Activated CD8-positive, alpha-beta memory T cell treated with anti-CD3 and anti-CD28 coated beads for 1 hour (primary cell): ENCODE results near the gene DIAPH1.

Experiments used
- DNase-seq, 2 donors: peaks; one replicate each; pipeline ENCODE4 v3.0.0-alpha.2; 2020; ENCODE audit warnings: low read depth in 1 of 2; ENCODE audit errors: extremely low read depth in 1 of 2

DIAPH1 gene

GRCh38 chr5:141565826-141566570 is 52.8 kb downstream of the DIAPH1 start:
- DNase-seq = no peak

GRCh38 chr5:141564216-141564692 is 54.5 kb downstream of the DIAPH1 start:
- DNase-seq = peak; percentile 11 to 47

- no peak for DNase-seq
These were observed 57.9 kb downstream of the DIAPH1 start for GRCh38 chr5:141560725-141561483.

GRCh38 chr5:141560151-141560550 is 58.6 kb downstream of the DIAPH1 start:
- DNase-seq = no peak

- DNase-seq = no peak
These were observed 59.3 kb downstream of the DIAPH1 start for GRCh38 chr5:141559461-141559860.

GRCh38 chr5:141558150-141558549 is 60.6 kb downstream of the DIAPH1 start:
- DNase-seq = no peak

GRCh38 chr5:141557681-141558136 is 61.1 kb downstream of the DIAPH1 start:
- peak; percentile 38 to 63 for DNase-seq

GRCh38 chr5:141547921-141548320 is 70.9 kb downstream of the DIAPH1 start:
- DNase-seq = no peak

- no peak for DNase-seq
These were observed 71.3 kb downstream of the DIAPH1 start for GRCh38 chr5:141547488-141547887.

- no peak for DNase-seq
These were observed 75.7 kb downstream of the DIAPH1 start for GRCh38 chr5:141543053-141543452.

GRCh38 chr5:141534492-141535213 is 84.1 kb downstream of the DIAPH1 start:
- DNase-seq = no peak

- no peak for DNase-seq
These were observed 84.9 kb downstream of the DIAPH1 start for GRCh38 chr5:141533897-141534296.

GRCh38 chr5:141532726-141533125 is 86.1 kb downstream of the DIAPH1 start:
- no peak for DNase-seq

GRCh38 chr5:141529873-141530272 is 88.9 kb downstream of the DIAPH1 start:
- DNase-seq = no peak

- DNase-seq = no peak
These were observed 89.8 kb downstream of the DIAPH1 start for GRCh38 chr5:141529002-141529401.

- no peak for DNase-seq
These were observed 90.4 kb downstream of the DIAPH1 start for GRCh38 chr5:141528291-141528984.

- DNase-seq = no peak
These were observed 91.4 kb downstream of the DIAPH1 start for GRCh38 chr5:141527426-141527825.

GRCh38 chr5:141525653-141526052 is 93.1 kb downstream of the DIAPH1 start:
- DNase-seq = no peak

GRCh38 chr5:141524604-141525597 is 93.9 kb downstream of the DIAPH1 start:
- peak; percentile 15 to 37 for DNase-seq

- no peak for DNase-seq
These were observed 94.8 kb downstream of the DIAPH1 start for GRCh38 chr5:141523991-141524390.
